ENCODE data around the gene FOXO1.

FOXO1 gene

DNA sequence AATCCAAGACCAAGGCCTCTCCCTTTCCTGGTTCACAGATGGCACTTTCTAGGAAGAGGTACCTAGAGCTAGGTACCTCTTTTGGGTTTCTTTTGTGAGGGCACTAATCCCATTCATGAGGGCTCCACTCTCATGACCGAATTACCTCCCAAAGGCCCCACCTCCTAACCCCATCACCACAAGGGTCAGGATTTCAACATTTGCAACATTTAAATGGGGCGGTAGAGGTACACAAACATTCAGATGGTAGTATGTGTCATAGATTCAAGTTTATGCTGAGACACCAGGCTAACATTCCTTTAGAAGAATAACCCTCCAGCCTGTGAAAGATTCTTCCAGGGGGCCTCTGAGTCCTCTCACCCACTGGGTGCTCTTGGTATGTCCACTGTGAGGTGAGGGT lies 116.3 kb downstream of the FOXO1 start:
- peak overlapping the region; percentile 75 for H3K27ac Mint-ChIP-seq
- no peaks in the 10 kb centered on the region for H3K27me3 Mint-ChIP-seq
- H3K4me3 Mint-ChIP-seq, result no peak overlapping the region
- peaks cover 56% of the 10 kb centered on the region for H3K4me1 Mint-ChIP-seq (ENCODE audit: low read depth)
- H3K36me3 Mint-ChIP-seq, result peaks cover 12% of the 10 kb centered on the region
- peaks cover 4% of the 10 kb centered on the region for H3K9me3 Mint-ChIP-seq (ENCODE audit: low read depth)

DNA sequence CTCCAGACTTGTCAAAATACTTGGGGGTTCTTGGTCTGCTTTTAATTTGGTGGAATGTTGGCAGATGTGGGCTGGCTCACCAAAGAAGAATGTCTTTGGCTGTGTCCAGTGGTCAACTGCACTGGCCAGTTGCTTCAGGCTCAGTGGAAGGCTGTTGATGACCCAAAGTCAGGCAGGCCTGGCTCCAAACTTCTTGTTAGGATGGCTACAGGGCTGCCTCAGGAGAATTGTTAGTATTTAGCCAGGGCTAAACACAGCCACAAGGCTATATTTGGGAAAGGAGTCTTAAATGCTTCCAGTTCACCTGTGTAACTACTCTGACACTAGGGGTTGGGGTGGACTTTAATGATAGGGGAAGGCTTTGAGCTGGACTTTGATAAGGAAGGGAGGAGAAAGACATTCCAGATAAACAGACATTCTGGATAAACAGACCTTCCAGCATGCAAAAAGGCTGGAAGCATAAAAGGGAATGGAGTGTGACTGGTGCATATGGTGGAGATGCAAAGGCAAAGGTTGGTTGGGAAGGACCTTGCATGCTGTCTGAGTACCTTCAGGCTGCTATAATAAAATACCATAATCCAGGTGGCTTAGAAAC lies 116.8 kb downstream of the FOXO1 start:
- Mint-ChIP-seq H3K4me3 (no peak overlapping the region), H3K9me3 (ENCODE audit: low read depth) (peaks cover 4% of the 10 kb centered on the region), H3K36me3 (peaks cover 12% of the 10 kb centered on the region), H3K27ac (peak overlapping the region; percentile 75), H3K27me3 (no peaks in the 10 kb centered on the region), H3K4me1 (ENCODE audit: low read depth) (peaks cover 51% of the 10 kb centered on the region)

DNA sequence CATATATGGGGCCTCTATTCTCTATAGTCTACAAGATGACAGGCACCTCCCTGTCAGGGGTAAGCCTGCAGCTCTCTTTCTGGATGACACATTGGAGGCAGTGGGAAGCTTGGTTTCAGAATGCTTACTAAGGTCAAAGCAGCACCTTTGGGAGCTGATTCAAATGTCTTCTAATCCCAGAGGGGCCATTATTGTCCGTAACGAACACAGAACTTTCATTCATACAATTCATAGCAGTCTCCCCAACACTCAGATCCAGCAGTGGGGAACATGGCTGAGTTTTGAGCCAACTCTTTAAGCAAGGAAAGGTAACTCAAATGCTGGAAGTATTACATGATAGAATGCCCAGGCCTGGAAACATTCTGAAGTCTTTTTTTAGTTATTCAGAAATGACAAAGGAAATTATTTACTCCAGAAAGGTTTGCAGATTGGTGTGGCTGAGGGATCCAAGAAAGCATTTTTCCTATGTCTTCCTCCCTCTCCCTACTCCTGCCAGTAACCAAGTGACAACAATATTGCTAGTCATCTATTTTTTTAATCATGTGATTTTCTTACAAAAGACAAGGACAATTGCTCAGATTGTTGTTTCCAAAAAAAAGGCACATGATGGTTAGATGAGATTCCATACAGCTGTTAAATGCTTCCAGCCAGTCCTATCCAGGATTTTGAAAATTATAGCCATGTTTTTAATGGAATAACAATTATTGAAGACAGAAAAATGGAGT lies 118.7 kb downstream of the FOXO1 start:
- H3K27ac Mint-ChIP-seq, result peak overlapping the region; percentile 61
- H3K27me3 Mint-ChIP-seq, result no peaks in the 10 kb centered on the region
- peaks cover 33% of the 10 kb centered on the region for H3K4me1 Mint-ChIP-seq (ENCODE audit: low read depth)
- peaks cover 7% of the 10 kb centered on the region for H3K36me3 Mint-ChIP-seq
- no peak overlapping the region for H3K4me3 Mint-ChIP-seq
- peaks cover 4% of the 10 kb centered on the region for H3K9me3 Mint-ChIP-seq (ENCODE audit: low read depth)

DNA sequence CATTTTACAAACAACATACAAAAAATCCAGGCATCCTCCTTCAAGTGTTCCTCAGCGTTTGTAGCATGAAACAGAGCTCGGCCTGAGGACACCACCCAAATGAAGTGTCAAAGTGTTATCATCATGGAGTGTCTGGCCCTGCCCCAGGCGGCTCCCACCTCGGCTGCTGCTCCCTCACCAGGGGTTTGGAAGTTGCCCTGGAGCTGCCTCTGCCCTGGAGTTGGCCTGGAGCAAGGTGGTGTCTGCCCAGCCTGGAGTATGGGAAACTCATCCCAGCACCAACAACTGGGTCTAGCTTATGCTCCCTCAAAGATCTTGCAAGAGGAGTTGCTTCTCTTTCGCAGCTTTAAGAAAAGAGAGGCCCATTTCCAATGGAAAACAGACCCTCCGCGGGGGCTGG lies 120.4 kb downstream of the FOXO1 start:
- H3K9me3 Mint-ChIP-seq (ENCODE audit: low read depth), result peaks cover 4% of the 10 kb centered on the region
- peaks cover 18% of the 10 kb centered on the region for H3K4me1 Mint-ChIP-seq (ENCODE audit: low read depth)

DNA sequence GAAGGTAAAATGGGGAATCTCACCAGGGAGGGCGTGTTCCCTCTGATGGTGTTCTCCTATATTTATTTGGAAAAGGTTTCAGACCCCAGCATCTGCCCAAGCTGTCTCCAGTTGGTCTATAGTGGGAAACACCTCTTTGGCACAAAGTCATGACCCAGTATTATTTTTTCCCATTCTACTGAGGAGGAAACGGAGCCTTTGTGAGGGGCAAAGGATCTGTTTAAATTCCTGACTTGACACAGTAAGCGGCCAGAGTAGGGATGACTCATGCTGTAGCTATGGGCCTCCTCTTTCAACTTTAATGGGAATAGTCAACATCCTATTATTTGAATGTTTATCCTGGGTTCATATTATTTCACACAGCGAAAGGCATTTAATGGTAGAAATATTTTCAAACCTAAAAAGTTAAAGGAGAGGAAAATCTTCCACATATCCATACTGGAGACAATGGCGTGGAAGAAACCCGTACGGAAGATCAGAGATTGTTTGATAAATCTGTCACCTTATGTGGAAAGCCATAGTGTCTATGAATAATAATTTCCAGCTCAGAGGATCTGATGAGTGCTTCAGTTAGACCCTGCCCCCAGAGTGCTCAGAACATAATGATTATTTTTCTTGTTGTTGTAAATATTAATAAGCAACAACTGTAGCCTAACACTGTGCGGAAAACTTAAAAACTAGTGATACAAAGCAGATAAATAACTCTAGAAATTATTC lies 126.0 kb downstream of the FOXO1 start:
- Mint-ChIP-seq H3K27me3 (no peaks in the 10 kb centered on the region), H3K4me3 (no peak overlapping the region), H3K27ac (no peak overlapping the region), H3K4me1 (ENCODE audit: low read depth) (peaks cover 10% of the 10 kb centered on the region), H3K36me3 (no peaks in the 10 kb centered on the region), H3K9me3 (ENCODE audit: low read depth) (no peaks in the 10 kb centered on the region)

More for the DNA sequence above, 120.4 kb downstream of the FOXO1 start:
- no peaks in the 10 kb centered on the region for H3K27me3 Mint-ChIP-seq
- H3K27ac Mint-ChIP-seq, result no peak overlapping the region
- peaks cover 7% of the 10 kb centered on the region for H3K36me3 Mint-ChIP-seq
- H3K4me3 Mint-ChIP-seq, result no peak overlapping the region

DNA sequence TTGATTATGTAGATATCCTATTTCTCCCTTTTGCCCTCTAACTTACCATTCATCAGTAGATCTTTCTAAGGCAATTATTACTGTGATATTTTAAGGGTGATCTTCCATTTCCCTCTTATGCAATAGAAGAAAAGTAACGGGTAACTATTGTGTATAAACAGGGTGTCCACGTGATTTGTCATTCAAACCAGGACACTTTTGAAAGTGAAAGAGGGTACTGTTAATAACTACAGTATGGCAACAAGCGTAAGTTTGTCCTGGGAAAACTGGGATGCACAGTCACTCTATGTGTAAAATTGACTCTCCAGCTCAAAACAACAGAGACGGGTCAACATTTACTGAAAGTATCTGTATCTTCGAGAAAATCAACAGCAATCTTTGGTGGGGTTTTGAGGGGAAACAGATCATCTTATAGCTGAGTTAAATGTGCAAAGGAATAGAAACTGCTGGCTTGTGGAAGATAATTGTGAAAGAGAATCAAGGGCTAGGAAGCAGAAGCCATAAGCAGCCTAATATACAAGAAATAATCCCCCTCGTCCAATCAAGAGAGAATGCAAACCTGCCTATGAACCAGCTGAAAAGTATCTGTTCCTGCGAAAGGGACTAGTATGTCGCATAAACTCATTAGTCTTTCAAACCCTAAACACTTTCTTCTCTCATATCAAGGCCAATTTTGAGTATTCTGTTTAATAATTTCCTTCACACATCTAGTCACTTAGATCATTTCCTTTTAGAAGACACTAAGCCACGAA lies 126.7 kb downstream of the FOXO1 start:
- H3K4me1 Mint-ChIP-seq (ENCODE audit: low read depth), result peaks cover 10% of the 10 kb centered on the region
- H3K27ac Mint-ChIP-seq, result no peak overlapping the region
- no peaks in the 10 kb centered on the region for H3K9me3 Mint-ChIP-seq (ENCODE audit: low read depth)
- H3K36me3 Mint-ChIP-seq, result no peaks in the 10 kb centered on the region
- no peak overlapping the region for H3K4me3 Mint-ChIP-seq
- no peaks in the 10 kb centered on the region for H3K27me3 Mint-ChIP-seq

DNA sequence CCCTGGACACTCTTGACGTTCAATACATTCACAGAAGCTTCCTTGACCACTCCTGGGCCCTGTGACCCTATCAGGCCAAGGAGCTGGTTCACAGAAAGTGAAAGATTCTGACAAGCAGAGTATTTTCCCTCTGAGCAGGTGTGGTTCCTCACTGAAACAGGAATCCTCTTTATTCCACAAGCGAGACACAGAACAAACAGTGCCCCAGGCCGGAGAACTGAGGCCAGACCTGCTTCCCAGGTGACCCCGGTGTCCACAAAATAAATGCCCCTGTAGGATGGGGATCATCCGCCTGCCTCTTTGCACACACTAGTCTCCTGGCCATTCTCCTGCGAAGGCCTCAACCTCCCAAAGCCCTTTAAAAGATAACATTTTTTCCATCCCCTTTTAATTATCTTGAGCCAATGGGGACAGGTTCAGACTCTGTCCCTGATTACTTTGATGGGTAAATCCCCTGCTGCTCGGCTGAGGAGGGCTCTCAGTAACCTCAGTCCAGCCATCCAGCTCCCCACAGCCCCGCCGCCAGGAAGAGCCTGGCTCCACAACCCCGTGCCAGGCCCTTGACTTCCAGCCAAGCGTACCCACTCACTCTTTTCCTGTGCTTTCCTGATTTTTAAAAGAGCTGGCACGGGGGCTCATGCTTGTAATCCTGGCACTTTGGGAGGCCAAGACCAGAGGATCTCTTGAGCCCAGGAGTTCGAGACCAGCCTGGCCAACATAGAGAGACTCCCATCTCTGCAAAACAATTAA lies 129.1 kb downstream of the FOXO1 start:
- Mint-ChIP-seq H3K36me3 (no peaks in the 10 kb centered on the region), H3K27me3 (no peaks in the 10 kb centered on the region), H3K4me1 (ENCODE audit: low read depth) (peaks cover 10% of the 10 kb centered on the region), H3K27ac (no peak overlapping the region), H3K4me3 (no peak overlapping the region), H3K9me3 (ENCODE audit: low read depth) (no peaks in the 10 kb centered on the region)

DNA sequence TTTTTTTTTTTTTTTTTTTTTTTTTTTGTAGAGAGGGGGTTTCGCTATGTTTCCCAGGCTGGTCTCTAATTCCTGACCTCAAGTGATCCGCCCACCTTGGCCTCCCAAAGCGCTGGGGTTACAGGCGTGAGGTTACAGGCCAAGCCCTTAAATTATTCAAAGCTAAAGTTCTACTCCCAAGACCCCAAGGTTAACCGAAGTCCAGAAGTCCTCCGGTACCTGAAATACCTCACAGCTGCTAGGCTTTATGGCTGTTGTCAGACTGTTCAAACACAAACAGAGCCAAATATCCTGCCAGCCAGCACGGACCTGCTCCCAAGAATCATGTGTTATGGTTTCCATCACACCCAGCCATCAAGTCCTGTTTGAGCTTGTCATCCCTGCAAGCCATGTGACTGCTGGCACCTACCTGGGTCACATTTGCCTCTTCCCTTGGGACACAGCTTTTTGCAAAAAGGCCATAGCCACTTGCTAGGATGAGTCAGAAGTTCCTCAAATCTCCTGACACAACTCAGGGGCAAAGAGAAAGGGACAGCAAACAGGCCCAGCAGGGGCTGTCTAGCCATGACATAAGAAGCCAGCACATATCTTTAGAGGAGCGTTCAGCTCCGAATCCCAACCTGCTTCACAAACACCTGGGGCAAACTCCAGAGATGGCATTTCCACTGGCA lies 129.9 kb downstream of the FOXO1 start:
- Mint-ChIP-seq H3K4me3 (no peak overlapping the region), H3K27me3 (no peaks in the 10 kb centered on the region), H3K36me3 (no peaks in the 10 kb centered on the region), H3K4me1 (ENCODE audit: low read depth) (peaks cover 16% of the 10 kb centered on the region), H3K27ac (no peak overlapping the region), H3K9me3 (ENCODE audit: low read depth) (no peaks in the 10 kb centered on the region)

DNA sequence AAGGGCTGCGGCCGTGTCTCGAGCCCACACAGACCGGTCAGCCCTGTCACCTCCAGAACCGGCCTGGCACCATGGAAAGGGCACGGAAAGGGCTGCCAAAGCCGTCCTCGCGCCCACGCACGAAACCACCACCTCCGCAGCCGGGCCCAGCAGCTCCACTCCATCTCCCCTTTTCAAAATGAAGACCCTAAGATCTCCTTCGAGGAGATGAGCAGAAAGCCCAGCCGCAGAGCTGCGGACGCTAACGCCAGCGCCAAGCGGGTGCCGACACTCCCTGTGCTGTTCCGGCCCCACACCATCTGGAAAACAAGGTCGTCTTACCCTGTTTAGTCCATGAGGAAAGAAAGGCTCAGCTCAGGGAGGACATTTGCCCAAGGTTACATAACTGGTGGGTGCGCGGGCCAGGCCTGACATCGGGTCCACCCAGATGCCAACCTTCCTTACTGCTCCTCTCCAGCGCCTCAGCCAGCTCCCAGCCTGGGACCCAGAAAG lies 131.1 kb downstream of the FOXO1 start:
- Mint-ChIP-seq H3K4me3 (no peak overlapping the region), H3K9me3 (ENCODE audit: low read depth) (no peaks in the 10 kb centered on the region), H3K4me1 (ENCODE audit: low read depth) (peaks cover 22% of the 10 kb centered on the region), H3K36me3 (no peaks in the 10 kb centered on the region), H3K27ac (no peak overlapping the region), H3K27me3 (no peaks in the 10 kb centered on the region)

DNA sequence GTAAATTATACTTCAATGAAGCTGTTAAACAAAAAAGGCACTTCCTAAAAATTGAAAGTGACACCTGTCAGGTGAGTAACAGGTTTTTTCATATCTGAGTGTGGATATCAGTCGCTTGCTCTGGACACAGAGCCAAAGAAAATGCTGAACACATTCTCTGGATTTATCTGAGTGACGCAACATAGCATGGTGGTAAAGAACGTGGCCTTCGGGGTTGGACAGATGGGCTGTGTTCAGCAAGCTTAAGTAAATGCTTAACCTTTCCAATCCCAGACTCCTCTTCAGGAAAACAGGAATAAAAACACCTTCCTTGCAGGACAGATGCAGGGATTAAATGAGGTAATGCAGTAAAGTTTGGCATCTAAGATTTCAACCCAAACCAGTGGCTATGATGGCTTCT lies 132.0 kb downstream of the FOXO1 start:
- no peak overlapping the region for H3K4me3 Mint-ChIP-seq
- H3K9me3 Mint-ChIP-seq (ENCODE audit: low read depth), result no peaks in the 10 kb centered on the region
- no peaks in the 10 kb centered on the region for H3K27me3 Mint-ChIP-seq
- H3K4me1 Mint-ChIP-seq (ENCODE audit: low read depth), result peaks cover 26% of the 10 kb centered on the region
- no peaks in the 10 kb centered on the region for H3K36me3 Mint-ChIP-seq
- H3K27ac Mint-ChIP-seq, result no peak overlapping the region

DNA sequence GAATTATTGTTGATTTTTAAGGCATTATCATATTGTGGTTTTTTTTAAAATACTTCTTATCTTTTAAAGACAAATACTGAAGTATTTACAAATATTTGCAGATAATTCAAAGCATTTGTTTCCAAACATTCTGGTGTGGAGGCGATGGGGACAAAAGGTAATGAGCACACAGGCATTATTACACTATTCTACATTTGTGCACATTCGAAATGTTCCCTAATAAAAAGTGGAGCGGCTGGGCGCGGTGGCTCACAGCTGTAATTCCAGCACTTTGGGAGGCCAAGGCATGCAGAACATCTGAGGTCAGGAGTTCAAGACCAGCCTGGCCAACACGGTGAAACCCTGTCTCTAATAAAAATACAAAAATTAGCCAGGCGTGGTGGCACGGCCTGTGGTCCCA lies 133.4 kb downstream of the FOXO1 start:
- Mint-ChIP-seq H3K9me3 (ENCODE audit: low read depth) (no peaks in the 10 kb centered on the region), H3K36me3 (no peaks in the 10 kb centered on the region), H3K27ac (no peak overlapping the region), H3K4me3 (no peak overlapping the region), H3K27me3 (no peaks in the 10 kb centered on the region), H3K4me1 (ENCODE audit: low read depth) (peaks cover 26% of the 10 kb centered on the region)

DNA sequence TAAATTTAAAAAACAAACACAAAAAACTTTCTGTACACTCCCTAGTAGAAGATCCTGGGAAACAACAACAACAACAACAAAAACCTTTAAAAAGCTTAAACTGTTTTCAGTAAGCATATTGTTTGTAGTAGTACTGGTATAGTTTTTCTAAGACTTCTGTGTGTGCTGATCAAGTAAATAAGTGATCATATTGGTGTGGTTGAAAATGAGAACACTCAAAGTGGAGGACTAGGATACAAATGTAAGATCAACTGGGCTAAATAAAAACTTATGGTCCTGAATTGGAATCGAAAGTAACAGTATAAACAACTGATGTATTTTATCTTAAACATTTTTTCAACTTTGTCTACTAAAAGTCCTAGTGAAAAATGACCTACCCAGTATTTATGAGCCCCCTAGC lies 135.5 kb downstream of the FOXO1 start:
- H3K27ac Mint-ChIP-seq, result no peak overlapping the region
- H3K9me3 Mint-ChIP-seq (ENCODE audit: low read depth), result no peaks in the 10 kb centered on the region
- no peak overlapping the region for H3K4me3 Mint-ChIP-seq
- no peaks in the 10 kb centered on the region for H3K27me3 Mint-ChIP-seq
- H3K4me1 Mint-ChIP-seq (ENCODE audit: low read depth), result peaks cover 26% of the 10 kb centered on the region
- H3K36me3 Mint-ChIP-seq, result peaks cover 3% of the 10 kb centered on the region

DNA sequence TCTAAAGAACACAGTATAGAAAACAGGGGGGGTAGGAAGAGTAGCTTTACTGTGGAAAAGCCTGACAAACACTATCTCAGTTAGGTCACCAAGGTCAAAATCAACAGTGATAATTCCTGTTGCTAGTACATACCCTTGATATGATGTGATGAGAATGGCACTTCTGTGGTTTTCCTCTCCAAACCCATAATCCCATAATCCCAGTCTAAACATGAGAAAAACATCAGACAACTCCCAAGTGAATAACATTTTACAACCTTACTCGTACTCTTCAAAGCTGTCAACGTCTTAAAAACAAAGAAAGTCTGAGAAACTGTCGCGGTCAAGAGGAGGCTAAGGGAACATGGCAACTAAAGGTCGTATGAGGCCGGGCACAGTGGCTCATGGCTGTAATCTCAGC lies 137.6 kb downstream of the FOXO1 start:
- Mint-ChIP-seq H3K27me3 (no peaks in the 10 kb centered on the region), H3K9me3 (ENCODE audit: low read depth) (peaks cover 4% of the 10 kb centered on the region), H3K4me1 (ENCODE audit: low read depth) (peaks cover 35% of the 10 kb centered on the region), H3K4me3 (no peak overlapping the region), H3K36me3 (peaks cover 6% of the 10 kb centered on the region), H3K27ac (no peak overlapping the region)

DNA sequence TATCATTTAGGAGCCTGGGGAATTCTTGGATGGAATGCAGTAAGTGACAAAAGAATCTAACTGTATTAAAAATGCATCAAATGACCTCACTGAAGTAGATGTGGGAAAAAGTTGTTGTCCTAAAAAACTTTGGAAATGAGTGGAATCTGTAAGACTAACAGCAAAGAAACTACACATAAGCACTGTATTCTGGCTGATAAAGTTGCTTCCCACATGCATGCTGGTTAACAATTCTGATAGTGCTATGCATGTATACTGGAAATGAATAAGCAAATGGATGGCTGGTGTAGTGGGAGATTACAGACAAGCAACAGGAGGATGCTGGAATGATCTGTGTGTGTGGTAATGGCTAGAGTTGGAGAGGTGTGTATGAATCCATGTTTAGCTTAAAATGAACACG lies 138.5 kb downstream of the FOXO1 start:
- H3K4me1 Mint-ChIP-seq (ENCODE audit: low read depth), result peaks cover 35% of the 10 kb centered on the region
- H3K27ac Mint-ChIP-seq, result no peak overlapping the region
- H3K9me3 Mint-ChIP-seq (ENCODE audit: low read depth), result peaks cover 4% of the 10 kb centered on the region
- peaks cover 6% of the 10 kb centered on the region for H3K36me3 Mint-ChIP-seq
- no peak overlapping the region for H3K4me3 Mint-ChIP-seq
- no peaks in the 10 kb centered on the region for H3K27me3 Mint-ChIP-seq
